Measurements from ENCODE around the gene MAP2K7. TPM values are rescaled to one million over a fixed set of nuclear protein-coding genes. Genes with fewer than 3 reads are reported as not detected.

MAP2K7 gene
- total and polyA plus RNA-seq, 2 of the 4 experiments (the other 2 are of a cell fraction) = 4.1 to 15.6 TPM

- TF ChIP-seq MXI1 (IDR thresholded peaks at IDR 0.05; ENCODE audit: borderline replicate concordance, low read depth, low read length) = no peak
These were observed 19.9 kb downstream of the MAP2K7 start (continued) for GRCh38 chr19:7923295-7924191.

DNA sequence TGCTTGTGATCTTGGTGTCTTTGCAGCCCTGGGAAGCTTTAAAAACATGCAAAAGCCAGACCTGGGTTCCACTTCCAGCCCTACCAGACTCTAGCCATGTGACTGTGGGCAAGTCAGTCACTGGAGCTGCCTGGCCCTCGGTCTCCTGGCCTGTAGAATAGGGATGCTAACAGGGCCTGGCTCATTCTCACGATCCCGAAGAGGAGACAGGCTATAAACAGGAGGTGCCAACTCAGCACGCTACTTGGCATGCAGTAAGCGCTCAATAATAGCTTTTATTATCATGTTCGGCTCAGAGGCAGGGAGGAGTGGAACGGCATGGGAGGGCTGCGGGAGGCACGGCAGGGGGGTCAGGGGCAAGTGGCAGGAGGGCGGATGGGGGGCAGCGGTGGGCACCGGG lies 20.6 kb downstream of the MAP2K7 start:
- Histone ChIP-seq H4K91ac (ENCODE audit: insufficient read depth, low read depth, low read length) (no peak overlapping the region), H3K9ac (ENCODE audit: low read depth, low read length) (no peak overlapping the region), H3K14ac (replicated peaks; ENCODE audit: low read depth, low read length) (no peak overlapping the region), H2BK5ac (ENCODE audit: low read depth, low read length, poor library complexity, severe bottlenecking) (no peak overlapping the region), H3K23ac (ENCODE audit: low read depth, low read length) (no peak overlapping the region), H3K4me1 (ENCODE audit: control insufficient read depth, insufficient read depth, low read length) (peaks cover 28% of the 10 kb centered on the region), H3K9me1 (ENCODE audit: insufficient read depth, low read length) (peaks cover 18% of the 10 kb centered on the region), H3K18ac (ENCODE audit: low read depth, low read length) (no peak overlapping the region), H3K56ac (ENCODE audit: extremely low read depth, insufficient read depth, low read length) (no peak overlapping the region), H3K4me2 (ENCODE audit: low read depth, low read length) (no peak overlapping the region), H4K5ac (ENCODE audit: low read depth, low read length) (no peak overlapping the region), H2AK9ac (replicated peaks; ENCODE audit: low read depth, low read length, poor library complexity) (peak overlapping the region; percentile 45), H2AFZ (replicated peaks; ENCODE audit: low read length, poor library complexity) (peak overlapping the region; percentile 45), H3K36me3 (ENCODE audit: control insufficient read depth, insufficient read depth, low read length) (peaks cover 7% of the 10 kb centered on the region; the same call in 1 of the 2 replicates), H3K27me3 (ENCODE audit: control insufficient read depth, insufficient read depth, low read length) (no peaks in the 10 kb centered on the region), H3K9me3 (ENCODE audit: control insufficient read depth, insufficient read depth, low read length) (no peaks in the 10 kb centered on the region), H2BK15ac (ENCODE audit: low read depth, low read length) (no peak overlapping the region), H3K27ac (ENCODE audit: insufficient read depth, low read length) (no peak overlapping the region), H2AK5ac (ENCODE audit: low read depth, low read length) (no peak overlapping the region), H4K8ac (ENCODE audit: low read depth in 2 of 2, low read length in 2 of 2) (no peak overlapping the region), H2BK20ac (ENCODE audit: low read depth, low read length) (no peak overlapping the region), H3K79me1 (ENCODE audit: low read depth in 1 of 2, low read length in 2 of 2) (peaks cover 2 to 33% of the 10 kb centered on the region in 2 experiments; a peak in 2 of 4 replicates), H3K4ac (ENCODE audit: low read depth, low read length) (no peak overlapping the region), H3K4me3 (ENCODE audit: insufficient read depth, low read depth, low read length) (no peak overlapping the region), H4K20me1 (ENCODE audit: insufficient read depth, low read length) (peaks cover 23% of the 10 kb centered on the region), H2BK120ac (ENCODE audit: low read depth, low read length) (no peak overlapping the region)
- ATAC-seq (ENCODE audit: low read depth) = no peak
- WGBS, 2 experiments (ENCODE audit: extremely low coverage in 2 of 2, insufficient read length in 1 of 2) = 94% methylated on average over 12 of the region's 12 CpGs; no CpG with 5 or more reads in 1 of the 2 experiments
- in situ Hi-C loops (cut with MboI; ENCODE audit: low sequenced_read_pairs) (no loop called here), intact Hi-C loops (cut with micrococcal nuclease) (no loop called here), dilution Hi-C loops (cut with HindIII; ENCODE audit: low sequenced_read_pairs, unreplicated experiment) (no loop called here)
- ChIA-PET CTCF (no interaction called here), POLR2A (ENCODE audit: unreplicated experiment) (no interaction called here)
- BruUV-seq (replicated peaks) = no TSS peak
- no peak for DNase-seq
- TF ChIP-seq ELK1 (IDR thresholded peaks at IDR 0.05; ENCODE audit: borderline replicate concordance, low read depth, low read length) = no peak
- no peak for TF ChIP-seq BHLHE40 (IDR thresholded peaks at IDR 0.05; ENCODE audit: low read depth, low read length)
- TF ChIP-seq CHD1 (IDR thresholded peaks at IDR 0.05; ENCODE audit: low read depth, low read length) = no peak
- TF ChIP-seq SMC3 (IDR thresholded peaks at IDR 0.05; ENCODE audit: low read depth, low read length) = no peak
- no peak for TF ChIP-seq RCOR1 (IDR thresholded peaks at IDR 0.05; ENCODE audit: insufficient replicate concordance, low read length)
- no peak for TF ChIP-seq MAFK (IDR thresholded peaks at IDR 0.05; ENCODE audit: low read depth, low read length)
- no peak for TF ChIP-seq NFE2L2 (IDR thresholded peaks at IDR 0.05; ENCODE audit: low read depth, low read length)
